SK-N-SH (cell line): Measurements from ENCODE around the gene FRMD4B. TPM values are rescaled to one million over a fixed set of nuclear protein-coding genes. Genes with fewer than 3 reads are reported as not detected.

Source experiments
- CTCF ChIA-PET: fragments of 300-600, 350-600 bp; formaldehyde crosslinking; extraction: SDS; loops from one replicate; lab custom pipeline; 2021; lab: Yijun Ruan, JAX
- POLR2A ChIA-PET: fragments of 350-600 bp; sonication (Branson Sonifier 250); formaldehyde crosslinking; extraction: SDS; loops from one replicate; lab custom pipeline; 2020; ENCODE audit warnings: antibody characterized with exemption, inconsistent platforms; lab: Yijun Ruan, JAX
- DNase-seq: peaks from one replicate; pipeline ENCODE4 v3.0.0; 2012
- H2AFZ ChIP-seq: fragments of 200-600 bp; sonication (generic); 2 replicates; pipeline ENCODE4 v1.8.1; 2016; ENCODE audit warnings: antibody characterized with exemption, mild to moderate bottlenecking, low read depth
- H3F3A ChIP-seq: fragments of 200-600 bp; sonication (generic); replicated peaks from 2 replicates; pipeline ENCODE3; 2016; ENCODE audit warnings: antibody characterized with exemption, mild to moderate bottlenecking; ENCODE audit not compliant: insufficient read depth
- H3K27ac ChIP-seq, 2 experiments: fragments of 200-500 bp in 1 of 2; fragments of 200-600 bp in 1 of 2; sonication (Bioruptor generic) in 1 of 2; sonication (generic), shearing (Covaris generic) in 1 of 2; 2 replicates each; pipeline versions ENCODE4 v1.5.1 to v1.6.1; 2014 to 2016; ENCODE audit warnings: low read depth in 2 of 2, inconsistent platforms in 1 of 2, low read length in 1 of 2, mild to moderate bottlenecking in 1 of 2, mixed read lengths in 1 of 2
- H3K27me3 ChIP-seq: fragments of 200-600 bp; sonication (generic), shearing (Covaris generic); 2 replicates; pipeline ENCODE4 v1.6.1; 2016; ENCODE audit warnings: mixed run types; ENCODE audit not compliant: insufficient read depth
- H3K36me3 ChIP-seq, 2 experiments: fragments of 200-500 bp in 1 of 2; fragments of 200-600 bp in 1 of 2; sonication (Bioruptor generic) in 1 of 2; sonication (generic) in 1 of 2; replicated peaks in 1 of 2; 2 replicates each; pipeline versions ENCODE3 to v1.5.1; 2014 to 2016; ENCODE audit warnings: low read length in 1 of 2, mild to moderate bottlenecking in 1 of 2; ENCODE audit not compliant: insufficient read depth in 2 of 2, control insufficient read depth in 1 of 2
- H3K4me1 ChIP-seq, 2 experiments: fragments of 200-500 bp in 1 of 2; fragments of 200-600 bp in 1 of 2; sonication (Bioruptor generic) in 1 of 2; sonication (generic), shearing (Covaris generic) in 1 of 2; 2 replicates each; pipeline versions ENCODE4 v1.5.1 to v1.6.1; 2014 to 2016; ENCODE audit warnings: low read depth in 1 of 2, low read length in 1 of 2, mixed run types in 1 of 2; ENCODE audit not compliant: insufficient read depth in 2 of 2, control insufficient read depth in 1 of 2
- H3K4me2 ChIP-seq: fragments of 200-600 bp; sonication (generic), shearing (Covaris generic); 2 replicates; pipeline ENCODE4 v1.6.1; 2017; ENCODE audit warnings: mixed run types
- H3K4me3 ChIP-seq, 2 experiments: fragments of 200-500 bp in 1 of 2; fragments of 200-600 bp in 1 of 2; sonication (Bioruptor generic) in 1 of 2; sonication (generic), shearing (Covaris generic) in 1 of 2; 2 replicates each; pipeline versions ENCODE4 v1.5.1 to v1.8.1; 2014 to 2016; ENCODE audit warnings: low read depth in 2 of 2, inconsistent platforms in 1 of 2, low read length in 1 of 2, mild to moderate bottlenecking in 1 of 2, mixed read lengths in 1 of 2, moderate library complexity in 1 of 2
- H3K79me2 ChIP-seq: fragments of 200-600 bp; sonication (generic); 2 replicates; pipeline ENCODE4 v1.8.1; 2017; ENCODE audit warnings: mild to moderate bottlenecking; ENCODE audit not compliant: insufficient read depth
- H3K9ac ChIP-seq: fragments of 200-600 bp; sonication (generic); 2 replicates; pipeline ENCODE4 v1.6.1; 2017; ENCODE audit warnings: mixed run types
- H3K9me2 ChIP-seq: fragments of 200-600 bp; sonication (generic); 2 replicates; pipeline ENCODE4 v1.6.1; 2017; ENCODE audit warnings: mixed run types
- H3K9me3 ChIP-seq: fragments of 200-600 bp; sonication (generic); 2 replicates; pipeline ENCODE4 v1.6.1; 2017; ENCODE audit warnings: mixed run types, mild to moderate bottlenecking, moderate library complexity
- H4K20me1 ChIP-seq: fragments of 200-600 bp; sonication (generic); 2 replicates; pipeline ENCODE4 v1.6.1; 2017; ENCODE audit warnings: mild to moderate bottlenecking, mixed run types; ENCODE audit not compliant: insufficient read depth
- EZH2phosphoT487 ChIP-seq: fragments of 200-600 bp; sonication (generic); IDR thresholded peaks from 2 replicates; pipeline ENCODE4 v1.6.1; 2017; ENCODE audit warnings: low read depth, mixed run types, mild to moderate bottlenecking, antibody characterized with exemption, moderate library complexity, borderline replicate concordance
- FOSL2 ChIP-seq: IDR thresholded peaks from 2 replicates; pipeline ENCODE4 v1.4.0; 2012; ENCODE audit warnings: low read depth, mild to moderate bottlenecking, moderate library complexity, borderline replicate concordance
- FOXM1 ChIP-seq: IDR thresholded peaks from 2 replicates; pipeline ENCODE4 v1.4.0; 2012; ENCODE audit warnings: low read depth, mild to moderate bottlenecking
- JUND ChIP-seq: IDR thresholded peaks from 2 replicates; pipeline ENCODE4 v1.4.0; 2012
- MEF2A ChIP-seq: IDR thresholded peaks from 2 replicates; pipeline ENCODE4 v1.4.0; 2012; ENCODE audit warnings: low read depth, borderline replicate concordance
- MXI1 ChIP-seq: IDR thresholded peaks from 2 replicates; pipeline ENCODE4 v1.6.1; 2012; ENCODE audit warnings: mild to moderate bottlenecking, low read depth, low read length, improper control_type of control experiment
- NFIC ChIP-seq: IDR thresholded peaks from 2 replicates; pipeline ENCODE4 v1.4.0; 2012; ENCODE audit warnings: borderline replicate concordance
- SMC3 ChIP-seq: IDR thresholded peaks from 2 replicates; pipeline ENCODE4 v1.6.1; 2012; ENCODE audit warnings: low read depth, low read length, improper control_type of control experiment
- TAF1 ChIP-seq: IDR thresholded peaks from 2 replicates; pipeline ENCODE4 v1.6.1; 2012; ENCODE audit warnings: low read depth, mild to moderate bottlenecking, low read length, moderate library complexity, borderline replicate concordance
- YY1 ChIP-seq: IDR thresholded peaks from 2 replicates; pipeline ENCODE4 v1.4.0; 2012; ENCODE audit warnings: low read depth, mild to moderate bottlenecking
- WGBS: methylation state at CpG from one replicate; pipeline ENCODE4 v1.1.6; 2017; ENCODE audit warnings: low lambda C conversion rate; 5-methylcytosine and 5-hydroxymethylcytosine counted together
- polyA plus RNA-seq, 3 experiments: library from polyadenylated mRNA; depleted of rRNA; stranded (reverse); fragments of >200 nt; gene quantifications; 2 replicates each; pipeline ENCODE4 v1.2.3, GENCODE V29; 2012
- TF ChIP-seq, protein P1 (sequence below): IDR thresholded peaks from 2 replicates; pipeline ENCODE4; 2012
- TF ChIP-seq, protein P2 (sequence below): fragments of 200-600 bp; sonication (generic); IDR thresholded peaks from 2 replicates; pipeline ENCODE4 v1.6.1; 2017; ENCODE audit warnings: antibody characterized with exemption, mild to moderate bottlenecking, moderate library complexity
- TF ChIP-seq, protein P3 (sequence below): fragments of 150-350 bp; IDR thresholded peaks from 2 replicates; pipeline ENCODE4 v1.6.1; 2016; ENCODE audit warnings: mild to moderate bottlenecking, low read depth, low read length

Gene FRMD4B
- polyA plus RNA-seq, 1 of the 3 experiments (the other 2 are of a cell fraction) = 0.53 TPM

DNA sequence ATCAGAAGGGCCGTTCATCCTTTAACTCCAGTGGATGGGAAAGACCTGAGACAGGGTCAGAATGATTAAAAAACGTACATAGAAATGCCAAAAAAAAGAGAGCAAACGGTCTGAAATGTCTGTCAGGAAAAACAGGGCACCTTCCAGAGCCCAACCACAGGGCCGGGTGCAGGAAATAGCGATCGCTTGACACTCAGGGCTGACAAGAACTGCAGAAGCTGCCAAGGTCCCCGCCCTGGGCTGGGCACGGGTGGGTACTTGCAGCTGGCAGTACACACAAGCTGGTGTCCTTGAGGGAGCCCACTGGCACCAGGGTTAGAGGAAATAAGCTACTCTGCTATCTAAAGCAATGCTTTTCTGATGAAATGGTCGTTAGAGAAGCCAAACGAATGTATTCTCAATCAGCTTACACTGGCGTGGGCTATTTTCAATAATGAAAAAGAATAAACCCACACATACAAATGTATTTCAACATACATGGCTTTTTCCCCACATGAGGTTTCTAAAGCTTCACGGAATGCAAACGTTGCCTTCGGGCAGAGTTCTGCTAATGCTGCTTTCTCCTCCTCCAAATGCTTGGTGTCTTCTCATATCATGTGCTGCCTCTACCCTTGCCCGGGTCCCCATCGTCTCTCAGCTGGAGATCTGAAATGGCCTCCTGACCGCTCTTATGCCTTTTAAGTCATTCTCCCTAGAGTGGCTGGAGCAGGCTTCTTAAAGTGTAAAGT is 15.6 kb downstream of the FRMD4B start:
- Histone ChIP-seq H3F3A (peaks cover 3% of the 10 kb centered on the region), H3K27me3 (no peaks in the 10 kb centered on the region), H4K20me1 (no peaks in the 10 kb centered on the region), H3K4me1 (no peaks in the 10 kb centered on the region; a peak in 3 of 4 replicates), H3K79me2 (no peaks in the 10 kb centered on the region), H2AFZ (no peak overlapping the region; the same call in 1 of the 2 replicates)
- no peak for TF ChIP-seq YY1
- TF ChIP-seq, protein P1, sequence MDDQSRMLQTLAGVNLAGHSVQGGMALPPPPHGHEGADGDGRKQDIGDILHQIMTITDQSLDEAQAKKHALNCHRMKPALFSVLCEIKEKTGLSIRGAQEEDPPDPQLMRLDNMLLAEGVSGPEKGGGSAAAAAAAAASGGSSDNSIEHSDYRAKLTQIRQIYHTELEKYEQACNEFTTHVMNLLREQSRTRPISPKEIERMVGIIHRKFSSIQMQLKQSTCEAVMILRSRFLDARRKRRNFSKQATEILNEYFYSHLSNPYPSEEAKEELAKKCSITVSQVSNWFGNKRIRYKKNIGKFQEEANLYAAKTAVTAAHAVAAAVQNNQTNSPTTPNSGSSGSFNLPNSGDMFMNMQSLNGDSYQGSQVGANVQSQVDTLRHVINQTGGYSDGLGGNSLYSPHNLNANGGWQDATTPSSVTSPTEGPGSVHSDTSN = no peak
- TF ChIP-seq MXI1 = no peak
- TF ChIP-seq EZH2phosphoT487 = no peak
- TF ChIP-seq NFIC = no peak
- TF ChIP-seq MEF2A = no peak
- TF ChIP-seq FOXM1 = no peak
- no peak for TF ChIP-seq JUND
- no peak for TF ChIP-seq TAF1
- no peak for TF ChIP-seq FOSL2
- TF ChIP-seq, protein P2, sequence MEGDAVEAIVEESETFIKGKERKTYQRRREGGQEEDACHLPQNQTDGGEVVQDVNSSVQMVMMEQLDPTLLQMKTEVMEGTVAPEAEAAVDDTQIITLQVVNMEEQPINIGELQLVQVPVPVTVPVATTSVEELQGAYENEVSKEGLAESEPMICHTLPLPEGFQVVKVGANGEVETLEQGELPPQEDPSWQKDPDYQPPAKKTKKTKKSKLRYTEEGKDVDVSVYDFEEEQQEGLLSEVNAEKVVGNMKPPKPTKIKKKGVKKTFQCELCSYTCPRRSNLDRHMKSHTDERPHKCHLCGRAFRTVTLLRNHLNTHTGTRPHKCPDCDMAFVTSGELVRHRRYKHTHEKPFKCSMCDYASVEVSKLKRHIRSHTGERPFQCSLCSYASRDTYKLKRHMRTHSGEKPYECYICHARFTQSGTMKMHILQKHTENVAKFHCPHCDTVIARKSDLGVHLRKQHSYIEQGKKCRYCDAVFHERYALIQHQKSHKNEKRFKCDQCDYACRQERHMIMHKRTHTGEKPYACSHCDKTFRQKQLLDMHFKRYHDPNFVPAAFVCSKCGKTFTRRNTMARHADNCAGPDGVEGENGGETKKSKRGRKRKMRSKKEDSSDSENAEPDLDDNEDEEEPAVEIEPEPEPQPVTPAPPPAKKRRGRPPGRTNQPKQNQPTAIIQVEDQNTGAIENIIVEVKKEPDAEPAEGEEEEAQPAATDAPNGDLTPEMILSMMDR = no peak
- TF ChIP-seq SMC3 = no peak
- TF ChIP-seq, protein P3, sequence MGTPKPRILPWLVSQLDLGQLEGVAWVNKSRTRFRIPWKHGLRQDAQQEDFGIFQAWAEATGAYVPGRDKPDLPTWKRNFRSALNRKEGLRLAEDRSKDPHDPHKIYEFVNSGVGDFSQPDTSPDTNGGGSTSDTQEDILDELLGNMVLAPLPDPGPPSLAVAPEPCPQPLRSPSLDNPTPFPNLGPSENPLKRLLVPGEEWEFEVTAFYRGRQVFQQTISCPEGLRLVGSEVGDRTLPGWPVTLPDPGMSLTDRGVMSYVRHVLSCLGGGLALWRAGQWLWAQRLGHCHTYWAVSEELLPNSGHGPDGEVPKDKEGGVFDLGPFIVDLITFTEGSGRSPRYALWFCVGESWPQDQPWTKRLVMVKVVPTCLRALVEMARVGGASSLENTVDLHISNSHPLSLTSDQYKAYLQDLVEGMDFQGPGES = no peak
- TF ChIP-seq, all 33 proteins: peak for 0
- 85% methylated on average over 17 of the region's 17 CpGs for WGBS
- H3K9ac ChIP-seq = no peak overlapping the region
- ChIA-PET POLR2A (no interaction called here), CTCF (interaction anchor here (0.8 to 2.1 kb wide), 4 partner anchors 11 to 64 kb away, joined by 3 to 6 read pairs (median 4); partner anchors contain the start of gene FRMD4B)
- H3K4me2 ChIP-seq = no peak overlapping the region
- H3K27ac ChIP-seq = no peak overlapping the region; a peak in 1 of 4 replicates
- H3K4me3 ChIP-seq = no peak overlapping the region
- no peaks in the 10 kb centered on the region for H3K9me2 ChIP-seq
- no peak for DNase-seq
- no peaks in the 10 kb centered on the region for H3K36me3 ChIP-seq
- no peaks in the 10 kb centered on the region for H3K9me3 ChIP-seq
